ENCODE data around the gene G3BP2. TPM values are rescaled to one million over a fixed set of nuclear protein-coding genes. Genes with fewer than 3 reads are reported as not detected.

G3BP2 gene
- total RNA-seq, 4 donors from 2014 or later = 51.5 to 90.2 (median 65.1) TPM

GRCh38 chr4:75596061-75596460, 77.2 kb downstream of the G3BP2 start:
- Histone ChIP-seq H3K9me3 (no peaks in the 10 kb centered on the region), H3K27ac (no peak overlapping the region), H3K36me3 (no peaks in the 10 kb centered on the region), H3K4me3 (no peak overlapping the region), H3K27me3 (no peaks in the 10 kb centered on the region), H3K4me1 (no peaks in the 10 kb centered on the region)
- DNase-seq = no peak
- WGBS, 2 donors = 65 to 72% methylated on average over 3 of the region's 3 CpGs
- intact Hi-C loops (cut with DNase I) = no loop called here
- TF ChIP-seq CTCF (IDR thresholded peaks at IDR 0.05) = no peak
- no peak for TF ChIP-seq POLR2A (IDR thresholded peaks at IDR 0.05)

- WGBS, 2 donors = 64 to 88% methylated on average over 1 of the region's 1 CpG
- H3K4me3 ChIP-seq = no peak overlapping the region
- intact Hi-C loops (cut with DNase I) = no loop called here
Observed at GRCh38 chr4:75593393-75593792, 79.8 kb downstream of the G3BP2 start.

More at GRCh38 chr4:75593393-75593792, 79.8 kb downstream of the G3BP2 start:
- no peak for DNase-seq
- Histone ChIP-seq H3K36me3 (no peaks in the 10 kb centered on the region), H3K9me3 (no peaks in the 10 kb centered on the region), H3K27me3 (no peaks in the 10 kb centered on the region), H3K27ac (no peak overlapping the region), H3K4me1 (no peaks in the 10 kb centered on the region)
- TF ChIP-seq CTCF (IDR thresholded peaks at IDR 0.05) (no peak), POLR2A (IDR thresholded peaks at IDR 0.05) (no peak)

Small RNA genes lying within 50 kb of the gene (small RNA-seq; reads per million reads assigned to genes)
- gene RF00019 = 0 reads per million in 4 donors

Other genes with a start within 250 kb of the G3BP2 start
- 10 to 100 TPM; 11.6 to 27.5 (median 15.1) TPM for gene RCHY1, start 159.0 kb downstream of the G3BP2 start, total RNA-seq
- gene THAP6, start 158.9 kb downstream of the G3BP2 start, total RNA-seq = 10 to 100 TPM in 1 of 4 donors, 1 to 10 TPM in 3; 5.3 to 17.9 (median 7.3) TPM
- gene ODAPH, start 117.3 kb downstream of the G3BP2 start, total RNA-seq = under 1 TPM in 1 of 4 donors, not detected in 3; 0.23 TPM
- gene CDKL2, start 42.9 kb downstream of the G3BP2 start, total RNA-seq = 1 to 10 TPM in 2 of 4 donors, under 1 TPM in 2; 0.13 to 1.3 (median 0.71) TPM
- gene USO1, start 51.2 kb upstream of the G3BP2 start, total RNA-seq = 10 to 100 TPM; 49.0 to 79.2 (median 69.8) TPM
- gene PPEF2, start 229.0 kb upstream of the G3BP2 start, total RNA-seq = under 1 TPM in 1 of 4 donors, not detected in 3; 0.04 TPM

All from esophagus squamous epithelium (tissue), 5 donors.